Left ventricle myocardium inferior (tissue), 1 donor: ENCODE measurements around the gene TMEM63B. TPM values are rescaled to one million over a fixed set of nuclear protein-coding genes. Genes with fewer than 3 reads are reported as not detected.

ENCODE experiments used
- DNase-seq: peaks from one replicate; pipeline ENCODE4 v3.0.0-alpha.2; 2020
- H3K27ac ChIP-seq: fragments of 200-600 bp; replicated peaks from 2 replicates; pipeline ENCODE4 v1.8.0; 2021
- H3K27me3 ChIP-seq: fragments of 200-600 bp; 2 replicates; pipeline ENCODE4 v1.8.0; 2021; ENCODE audit warnings: low read depth
- H3K36me3 ChIP-seq: fragments of 200-600 bp; 2 replicates; pipeline ENCODE4 v1.8.0; 2021
- H3K4me1 ChIP-seq: fragments of 200-600 bp; 2 replicates; pipeline ENCODE4 v1.8.0; 2021
- H3K4me3 ChIP-seq: fragments of 200-600 bp; 2 replicates; pipeline ENCODE4 v1.8.0; 2021; ENCODE audit warnings: mild to moderate bottlenecking, moderate library complexity
- H3K9me3 ChIP-seq: fragments of 200-600 bp; replicated peaks from 2 replicates; pipeline ENCODE4 v1.8.0; 2021
- CTCF ChIP-seq: fragments of 200-600 bp; IDR thresholded peaks from 2 replicates; pipeline ENCODE4 v1.8.0; 2021; ENCODE audit warnings: antibody characterized with exemption, mild to moderate bottlenecking, borderline replicate concordance
- intact Hi-C: fragments of 100-400 bp; cut with micrococcal nuclease; formaldehyde crosslinking; loops from one replicate; pipeline ENCODE4 v1.11.0; 2022
- total RNA-seq: library from RNA; stranded (reverse); fragmentation: NEBNext Ultra II Directional; extraction: Animal tissue kit (Norgen Biotek cat#: 25700); gene quantifications from one replicate; pipeline ENCODE4 v1.2.1, GENCODE V29; 2021
- donor health status: DM: no; HTN: yes; CAD: no; lungs with severe emphysema.

The TMEM63B gene
- total RNA-seq, 1 donor from 2014 or later = 37.2 TPM

- no peak overlapping the region for H3K4me3 ChIP-seq
- no peak for TF ChIP-seq CTCF
- no peaks in the 10 kb centered on the region for H3K9me3 ChIP-seq
- intact Hi-C loops = no loop called here
- DNase-seq = no peak
- H3K4me1 ChIP-seq = peaks cover 16% of the 10 kb centered on the region
- peaks cover 59% of the 10 kb centered on the region for H3K36me3 ChIP-seq
- no peaks in the 10 kb centered on the region for H3K27me3 ChIP-seq
- no peak overlapping the region for H3K27ac ChIP-seq
These were observed 22.1 kb downstream of the TMEM63B start for GRCh38 chr6:44149369-44150012.

GRCh38 chr6:44150317-44150917 lies 23.1 kb downstream of the TMEM63B start:
- H3K36me3 ChIP-seq = peaks cover 49% of the 10 kb centered on the region
- H3K27me3 ChIP-seq = no peaks in the 10 kb centered on the region
- H3K27ac ChIP-seq = no peak overlapping the region
- no peak for DNase-seq
- no peak overlapping the region for H3K4me3 ChIP-seq
- TF ChIP-seq CTCF = no peak
- intact Hi-C loops = no loop called here
- H3K9me3 ChIP-seq = no peaks in the 10 kb centered on the region
- H3K4me1 ChIP-seq = peaks cover 16% of the 10 kb centered on the region

- TF ChIP-seq CTCF = peak; percentile 99
- intact Hi-C loops = loop anchor here (2.0 kb wide), 1 partner anchor 53 kb away; no protein-coding TSS in a partner anchor
- H3K27me3 ChIP-seq = no peaks in the 10 kb centered on the region
- H3K36me3 ChIP-seq = peaks cover 40% of the 10 kb centered on the region
- H3K4me1 ChIP-seq = peaks cover 16% of the 10 kb centered on the region
- DNase-seq = peak; percentile 72
- no peak overlapping the region for H3K27ac ChIP-seq
- H3K4me3 ChIP-seq = no peak overlapping the region
- H3K9me3 ChIP-seq = no peaks in the 10 kb centered on the region
These were observed 24.2 kb downstream of the TMEM63B start for GRCh38 chr6:44151348-44152108.

GRCh38 chr6:44152109-44152461 lies 24.7 kb downstream of the TMEM63B start:
- DNase-seq = no peak
- TF ChIP-seq CTCF = peak; percentile 41
- peaks cover 16% of the 10 kb centered on the region for H3K4me1 ChIP-seq
- H3K9me3 ChIP-seq = no peaks in the 10 kb centered on the region
- H3K27me3 ChIP-seq = no peaks in the 10 kb centered on the region
- H3K27ac ChIP-seq = no peak overlapping the region
- no peak overlapping the region for H3K4me3 ChIP-seq
- intact Hi-C loops = loop anchor here (2.0 kb wide), 1 partner anchor 53 kb away; no protein-coding TSS in a partner anchor
- peaks cover 34% of the 10 kb centered on the region for H3K36me3 ChIP-seq

GRCh38 chr6:44152533-44152932 lies 25.2 kb downstream of the TMEM63B start:
- Histone ChIP-seq H3K27ac (no peak overlapping the region), H3K4me1 (peaks cover 16% of the 10 kb centered on the region), H3K27me3 (no peaks in the 10 kb centered on the region), H3K36me3 (peaks cover 30% of the 10 kb centered on the region), H3K9me3 (no peaks in the 10 kb centered on the region), H3K4me3 (no peak overlapping the region)
- intact Hi-C loops = loop anchor here (2.0 kb wide), 1 partner anchor 54 kb away; no protein-coding TSS in a partner anchor
- DNase-seq = no peak
- TF ChIP-seq CTCF = no peak
